ENCODE data around the gene OR7A17.

Gene OR7A17

DNA sequence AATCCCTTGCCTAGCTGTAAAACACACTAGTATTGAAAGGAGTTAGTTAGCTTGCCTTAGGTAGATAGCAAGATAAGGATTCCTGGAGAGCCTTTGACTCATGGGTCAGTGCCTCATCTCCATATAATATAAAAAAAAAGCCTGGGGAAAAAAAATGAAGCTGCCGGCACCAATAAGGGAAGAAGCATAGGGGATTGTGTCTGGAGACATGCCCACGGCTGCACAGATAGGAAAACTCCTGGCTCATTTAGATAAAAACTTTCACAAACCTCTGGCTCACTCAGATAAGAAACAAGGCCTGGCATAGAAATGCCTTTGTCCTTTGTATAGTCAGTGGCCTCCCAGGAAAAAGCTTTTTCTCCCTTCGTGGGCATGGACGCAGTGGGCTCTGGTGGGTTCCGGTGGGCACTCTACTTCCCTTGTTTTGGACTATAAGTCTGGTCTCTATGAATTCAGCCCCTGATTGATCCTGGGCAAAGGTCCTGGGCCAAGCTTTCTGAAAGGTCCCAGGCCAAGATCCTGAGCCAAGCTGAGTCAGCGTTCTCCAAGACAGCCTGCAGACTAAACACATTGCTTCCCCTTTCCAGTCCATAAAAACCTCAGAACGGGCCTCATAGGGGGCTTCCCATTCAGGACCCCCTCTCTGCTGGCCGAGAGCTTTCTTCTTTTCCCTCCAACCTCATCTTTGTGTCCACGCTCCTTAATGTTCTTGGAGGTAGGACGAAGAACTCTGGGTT lies 4.9 kb upstream of the OR7A17 start:
- H3K4me3 ChIP-seq (ENCODE audit: low read length, poor library complexity, severe bottlenecking): no peak overlapping the region
- H3K9ac ChIP-seq (ENCODE audit: low read depth, low read length, poor library complexity, severe bottlenecking): no peak overlapping the region
- no peaks in the 10 kb centered on the region for H3K36me3 ChIP-seq (ENCODE audit: insufficient read depth, low read length)
- no peaks in the 10 kb centered on the region for H3F3A ChIP-seq (ENCODE audit: low read depth)
- TF ChIP-seq, protein P1, sequence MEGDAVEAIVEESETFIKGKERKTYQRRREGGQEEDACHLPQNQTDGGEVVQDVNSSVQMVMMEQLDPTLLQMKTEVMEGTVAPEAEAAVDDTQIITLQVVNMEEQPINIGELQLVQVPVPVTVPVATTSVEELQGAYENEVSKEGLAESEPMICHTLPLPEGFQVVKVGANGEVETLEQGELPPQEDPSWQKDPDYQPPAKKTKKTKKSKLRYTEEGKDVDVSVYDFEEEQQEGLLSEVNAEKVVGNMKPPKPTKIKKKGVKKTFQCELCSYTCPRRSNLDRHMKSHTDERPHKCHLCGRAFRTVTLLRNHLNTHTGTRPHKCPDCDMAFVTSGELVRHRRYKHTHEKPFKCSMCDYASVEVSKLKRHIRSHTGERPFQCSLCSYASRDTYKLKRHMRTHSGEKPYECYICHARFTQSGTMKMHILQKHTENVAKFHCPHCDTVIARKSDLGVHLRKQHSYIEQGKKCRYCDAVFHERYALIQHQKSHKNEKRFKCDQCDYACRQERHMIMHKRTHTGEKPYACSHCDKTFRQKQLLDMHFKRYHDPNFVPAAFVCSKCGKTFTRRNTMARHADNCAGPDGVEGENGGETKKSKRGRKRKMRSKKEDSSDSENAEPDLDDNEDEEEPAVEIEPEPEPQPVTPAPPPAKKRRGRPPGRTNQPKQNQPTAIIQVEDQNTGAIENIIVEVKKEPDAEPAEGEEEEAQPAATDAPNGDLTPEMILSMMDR (conservative IDR thresholded peaks at IDR 0.05; ENCODE audit: low read length): no peak
- no peak for TF ChIP-seq EZH2phosphoT487 (IDR thresholded peaks at IDR 0.05; ENCODE audit: borderline replicate concordance)
- no peaks in the 10 kb centered on the region for H3K79me2 ChIP-seq (ENCODE audit: insufficient read depth, low read length)
- no peaks in the 10 kb centered on the region for H3K9me3 ChIP-seq (ENCODE audit: insufficient read depth, low read depth, low read length)
- H3K9me2 ChIP-seq (replicated peaks; ENCODE audit: low read depth, low read length): no peaks in the 10 kb centered on the region
- H3K4me1 ChIP-seq (ENCODE audit: insufficient read depth, low read length, poor library complexity, severe bottlenecking): no peaks in the 10 kb centered on the region
- H2AFZ ChIP-seq (ENCODE audit: low read length): no peak overlapping the region
- no peak overlapping the region for H3K4me2 ChIP-seq (ENCODE audit: low read depth, low read length, poor library complexity, severe bottlenecking)
- H4K20me1 ChIP-seq (ENCODE audit: insufficient read depth, low read length, poor library complexity, severe bottlenecking): no peaks in the 10 kb centered on the region
- H3K27me3 ChIP-seq (ENCODE audit: insufficient read depth, low read length, poor library complexity, severe bottlenecking): no peaks in the 10 kb centered on the region

DNA sequence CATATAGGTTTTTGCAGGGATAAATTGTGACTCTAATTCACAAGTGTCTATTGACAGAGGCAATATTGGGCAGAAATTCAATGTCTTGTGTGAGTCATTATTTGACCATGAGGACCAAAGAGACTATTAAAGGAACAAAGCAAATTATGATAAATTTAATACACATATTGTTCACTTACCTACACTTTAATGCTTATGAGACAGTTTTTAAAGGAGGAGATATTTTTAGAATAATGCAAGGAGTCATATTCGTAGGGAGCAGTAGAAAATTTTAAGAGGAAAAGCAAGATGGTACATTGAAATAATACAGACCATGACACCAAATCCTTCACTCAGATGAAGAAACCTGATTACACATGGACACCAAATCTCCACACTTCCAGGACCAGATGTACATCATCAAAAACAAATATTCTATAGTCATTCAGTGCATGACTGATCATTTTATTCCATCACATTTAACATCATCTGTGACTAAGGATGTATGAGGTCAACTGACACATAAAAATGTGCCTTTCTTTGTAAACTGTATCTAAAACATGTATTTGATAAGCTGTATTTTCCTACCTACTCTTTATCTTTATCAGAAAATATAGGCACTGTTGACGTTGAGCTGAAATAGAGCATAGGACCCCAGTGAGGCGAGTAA lies 4.2 kb upstream of the OR7A17 start:
- no peak overlapping the region for H3K9ac ChIP-seq (ENCODE audit: low read depth, low read length, poor library complexity, severe bottlenecking)
- H2AFZ ChIP-seq (ENCODE audit: low read length): no peak overlapping the region
- no peaks in the 10 kb centered on the region for H3K4me1 ChIP-seq (ENCODE audit: insufficient read depth, low read length, poor library complexity, severe bottlenecking)
- H3K27me3 ChIP-seq (ENCODE audit: insufficient read depth, low read length, poor library complexity, severe bottlenecking): no peaks in the 10 kb centered on the region
- H3K4me3 ChIP-seq (ENCODE audit: low read length, poor library complexity, severe bottlenecking): no peak overlapping the region
- H3K79me2 ChIP-seq (ENCODE audit: insufficient read depth, low read length): no peaks in the 10 kb centered on the region
- H3K36me3 ChIP-seq (ENCODE audit: insufficient read depth, low read length): no peaks in the 10 kb centered on the region
- H4K20me1 ChIP-seq (ENCODE audit: insufficient read depth, low read length, poor library complexity, severe bottlenecking): no peaks in the 10 kb centered on the region
- TF ChIP-seq, protein P1 (conservative IDR thresholded peaks at IDR 0.05; ENCODE audit: low read length): no peak
- TF ChIP-seq EZH2phosphoT487 (IDR thresholded peaks at IDR 0.05; ENCODE audit: borderline replicate concordance): no peak
- no peaks in the 10 kb centered on the region for H3K9me2 ChIP-seq (replicated peaks; ENCODE audit: low read depth, low read length)
- H3K4me2 ChIP-seq (ENCODE audit: low read depth, low read length, poor library complexity, severe bottlenecking): no peak overlapping the region
- no peaks in the 10 kb centered on the region for H3K9me3 ChIP-seq (ENCODE audit: insufficient read depth, low read depth, low read length)
- no peaks in the 10 kb centered on the region for H3F3A ChIP-seq (ENCODE audit: low read depth)

DNA sequence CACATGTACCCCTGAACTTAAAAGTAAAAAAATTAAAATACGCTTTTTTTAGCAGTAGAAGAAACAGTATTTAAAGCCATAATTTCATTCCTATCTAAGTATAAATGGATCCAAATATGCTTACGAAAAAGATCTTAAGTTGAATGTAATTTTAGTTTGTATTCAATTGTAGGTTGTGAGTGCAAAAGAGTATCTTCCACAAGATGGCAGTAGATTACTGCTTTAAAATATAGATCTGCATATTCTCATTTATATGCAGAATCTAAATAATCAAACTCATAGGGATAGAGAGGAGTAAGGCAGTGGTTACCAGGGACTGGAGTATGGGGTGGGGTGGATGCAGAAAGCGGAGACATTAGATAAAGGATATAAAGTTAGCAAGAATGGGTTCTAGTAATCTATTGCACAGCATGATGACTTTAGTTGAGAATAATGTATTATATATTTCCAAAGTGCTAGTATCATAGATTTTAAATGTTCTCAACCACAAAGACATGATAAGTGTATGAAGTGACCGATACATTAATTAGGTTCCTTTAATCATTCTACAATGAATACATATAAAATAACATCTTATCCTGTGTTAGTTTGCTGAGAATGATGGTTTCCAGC lies 14.2 kb downstream of the OR7A17 start:
- Histone ChIP-seq H2AFZ (ENCODE audit: low read length) (no peak overlapping the region), H4K20me1 (ENCODE audit: insufficient read depth, low read length, poor library complexity, severe bottlenecking) (no peaks in the 10 kb centered on the region), H3K4me2 (ENCODE audit: low read depth, low read length, poor library complexity, severe bottlenecking) (no peak overlapping the region), H3K27me3 (ENCODE audit: insufficient read depth, low read length, poor library complexity, severe bottlenecking) (no peaks in the 10 kb centered on the region), H3K9me3 (ENCODE audit: insufficient read depth, low read depth, low read length) (no peaks in the 10 kb centered on the region), H3F3A (ENCODE audit: low read depth) (no peaks in the 10 kb centered on the region), H3K4me1 (ENCODE audit: insufficient read depth, low read length, poor library complexity, severe bottlenecking) (no peaks in the 10 kb centered on the region), H3K4me3 (ENCODE audit: low read length, poor library complexity, severe bottlenecking) (no peak overlapping the region), H3K9me2 (replicated peaks; ENCODE audit: low read depth, low read length) (no peaks in the 10 kb centered on the region), H3K79me2 (ENCODE audit: insufficient read depth, low read length) (no peaks in the 10 kb centered on the region), H3K9ac (ENCODE audit: low read depth, low read length, poor library complexity, severe bottlenecking) (no peak overlapping the region), H3K36me3 (ENCODE audit: insufficient read depth, low read length) (no peaks in the 10 kb centered on the region)
- no peak for TF ChIP-seq EZH2phosphoT487 (IDR thresholded peaks at IDR 0.05; ENCODE audit: borderline replicate concordance)
- TF ChIP-seq, protein P1 (conservative IDR thresholded peaks at IDR 0.05; ENCODE audit: low read length): peak; percentile 76
